Testis (tissue), 3 donors: ENCODE measurements around the gene GBP4. TPM values are rescaled to one million over a fixed set of nuclear protein-coding genes. Genes with fewer than 3 reads are reported as not detected.

Source experiments
- DNase-seq: peaks from one replicate; pipeline ENCODE4 v3.0.0-alpha.2; 2019
- H3K27ac ChIP-seq, 2 donors: fragments of 200-600 bp; sonication (generic); one replicate each; pipeline ENCODE4 v1.5.1; 2019
- H3K27me3 ChIP-seq: fragments of 200-600 bp; sonication (generic); one replicate; pipeline ENCODE4 v1.5.1; 2019
- H3K36me3 ChIP-seq: fragments of 200-600 bp; sonication (generic); one replicate; pipeline ENCODE4 v1.5.1; 2017; ENCODE audit warnings: low read depth; ENCODE audit errors: missing control alignments
- H3K4me1 ChIP-seq: fragments of 200-600 bp; sonication (generic); one replicate; pipeline ENCODE4 v1.5.1; 2019
- H3K4me3 ChIP-seq, 2 donors: fragments of 200-600 bp; sonication (generic); one replicate each; pipeline ENCODE4 v1.5.1; 2017 to 2019
- H3K9me3 ChIP-seq: fragments of 200-600 bp; sonication (generic); one replicate; pipeline ENCODE4 v1.5.1; 2017
- POLR2A ChIP-seq: fragments of 450-650 bp; IDR thresholded peaks from one replicate; pipeline ENCODE4 v1.6.1; 2017; ENCODE audit warnings: antibody characterized with exemption, mild to moderate bottlenecking, moderate library complexity
- WGBS, 2 donors: methylation state at CpG; one replicate each; pipeline ENCODE4 v1.1.5; 2018; 5-methylcytosine and 5-hydroxymethylcytosine counted together
- intact Hi-C: fragments of 100-400 bp; cut with DNase I; formaldehyde crosslinking; loops from one replicate; pipeline ENCODE4 v1.15.1; 2023; ENCODE audit warnings: low total_unique reads
- polyA plus RNA-seq: library from polyadenylated mRNA; stranded (reverse); fragments of 350-450 nt; fragmentation: Illumina TruSeq; extraction: RNeasy Lipid Tissue Mini Kit (QIAGEN cat#74804); gene quantifications from one replicate; pipeline ENCODE4 v1.2.3, GENCODE V29; 2014; ENCODE audit warnings: low read depth, low replicate concordance; ENCODE audit not compliant: insufficient read depth
- total RNA-seq, 2 donors: library from RNA; depleted of rRNA; stranded (reverse); fragments of >200 nt; gene quantifications; one replicate each; pipeline ENCODE4 v1.2.3, GENCODE V29; 2016
- TF ChIP-seq, protein P1 (sequence below), 3 experiments: fragments of 450-650 bp in 2 of 3; fragments of 200-600 bp in 1 of 3; sonication (generic) in 1 of 3; IDR thresholded peaks; one replicate each; pipeline ENCODE4 v1.5.1; 2016 to 2019; ENCODE audit warnings: antibody characterized with exemption in 3 of 3, mild to moderate bottlenecking in 2 of 3, moderate library complexity in 1 of 3

The GBP4 gene
- total and polyA plus RNA-seq, 3 donors from 2014 or later: 2.2 to 12.3 (median 5.7) TPM

- TF ChIP-seq, protein P1, sequence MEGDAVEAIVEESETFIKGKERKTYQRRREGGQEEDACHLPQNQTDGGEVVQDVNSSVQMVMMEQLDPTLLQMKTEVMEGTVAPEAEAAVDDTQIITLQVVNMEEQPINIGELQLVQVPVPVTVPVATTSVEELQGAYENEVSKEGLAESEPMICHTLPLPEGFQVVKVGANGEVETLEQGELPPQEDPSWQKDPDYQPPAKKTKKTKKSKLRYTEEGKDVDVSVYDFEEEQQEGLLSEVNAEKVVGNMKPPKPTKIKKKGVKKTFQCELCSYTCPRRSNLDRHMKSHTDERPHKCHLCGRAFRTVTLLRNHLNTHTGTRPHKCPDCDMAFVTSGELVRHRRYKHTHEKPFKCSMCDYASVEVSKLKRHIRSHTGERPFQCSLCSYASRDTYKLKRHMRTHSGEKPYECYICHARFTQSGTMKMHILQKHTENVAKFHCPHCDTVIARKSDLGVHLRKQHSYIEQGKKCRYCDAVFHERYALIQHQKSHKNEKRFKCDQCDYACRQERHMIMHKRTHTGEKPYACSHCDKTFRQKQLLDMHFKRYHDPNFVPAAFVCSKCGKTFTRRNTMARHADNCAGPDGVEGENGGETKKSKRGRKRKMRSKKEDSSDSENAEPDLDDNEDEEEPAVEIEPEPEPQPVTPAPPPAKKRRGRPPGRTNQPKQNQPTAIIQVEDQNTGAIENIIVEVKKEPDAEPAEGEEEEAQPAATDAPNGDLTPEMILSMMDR (IDR thresholded peaks at IDR 0.05): no peak
- no peak for TF ChIP-seq POLR2A
- H3K27ac ChIP-seq: no peak overlapping the region
- H3K36me3 ChIP-seq: no peaks in the 10 kb centered on the region
- intact Hi-C loops: no loop called here
- H3K4me3 ChIP-seq: no peak overlapping the region
- no peaks in the 10 kb centered on the region for H3K4me1 ChIP-seq
- H3K9me3 ChIP-seq: no peaks in the 10 kb centered on the region
- DNase-seq: no peak
- no peaks in the 10 kb centered on the region for H3K27me3 ChIP-seq
- WGBS, 2 donors: 69 to 71% methylated on average over 4 of the region's 4 CpGs
Measured at GRCh38 chr1:89142160-89142559, 56.6 kb downstream of the GBP4 start.

DNA sequence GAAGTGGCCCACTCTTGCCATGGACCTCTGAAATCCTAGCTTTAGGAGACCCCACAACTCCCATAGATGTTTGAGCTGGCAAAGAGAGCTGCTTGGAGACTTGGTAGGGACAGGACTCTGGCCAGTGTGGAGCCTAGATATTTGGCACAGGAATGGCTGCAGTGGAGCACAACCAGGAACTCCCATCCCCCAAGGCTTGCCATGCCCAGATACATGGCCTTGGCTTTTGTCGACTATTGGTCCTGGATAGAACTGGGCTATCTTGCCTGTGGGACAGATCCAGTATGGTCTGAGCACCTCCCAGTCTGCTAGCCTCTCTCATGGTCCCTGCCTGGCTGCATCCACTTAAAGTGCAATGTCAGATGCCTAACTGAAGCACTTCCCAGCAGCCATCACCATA lies 65.0 kb downstream of the GBP4 start:
- no peak overlapping the region for H3K27ac ChIP-seq
- no peaks in the 10 kb centered on the region for H3K9me3 ChIP-seq
- WGBS, 2 donors: 80 to 88% methylated on average over 1 of the region's 1 CpG
- no peaks in the 10 kb centered on the region for H3K36me3 ChIP-seq
- intact Hi-C loops: no loop called here
- TF ChIP-seq POLR2A: no peak
- TF ChIP-seq, protein P1 (IDR thresholded peaks at IDR 0.05): no peak
- no peak overlapping the region for H3K4me3 ChIP-seq
- H3K4me1 ChIP-seq: peaks cover 3% of the 10 kb centered on the region
- H3K27me3 ChIP-seq: no peaks in the 10 kb centered on the region
- no peak for DNase-seq

Other genes starting within 250 kb of the GBP4 start
- gene KYAT3, start 206.3 kb downstream of the GBP4 start, total RNA-seq: 10 to 100 TPM; 33.6 to 35.2 TPM
- gene KYAT3, start 206.3 kb downstream of the GBP4 start, polyA plus RNA-seq: 10.4 TPM
- gene RBMXL1, start 206.3 kb downstream of the GBP4 start, total RNA-seq: 10 to 100 TPM; 27.8 to 38.7 TPM
- 15.6 TPM for gene RBMXL1, start 206.3 kb downstream of the GBP4 start, polyA plus RNA-seq
- gene GBP3, start 176.1 kb downstream of the GBP4 start, total RNA-seq: 10 to 100 TPM in 1 of 2 donors, 1 to 10 TPM in 1; 5.3 to 11.2 TPM
- gene GBP3, start 176.1 kb downstream of the GBP4 start, polyA plus RNA-seq: 7.1 TPM
- gene GBP1, start 133.7 kb downstream of the GBP4 start, total RNA-seq: 10 to 100 TPM; 11.3 to 19.1 TPM
- gene GBP1, start 133.7 kb downstream of the GBP4 start, polyA plus RNA-seq: 21.5 TPM
- gene GBP2, start 72.8 kb downstream of the GBP4 start, total RNA-seq: 10 to 100 TPM; 35.2 to 41.3 TPM
- 39.5 TPM for gene GBP2, start 72.8 kb downstream of the GBP4 start, polyA plus RNA-seq
- not detected for gene GBP7, start 22.9 kb downstream of the GBP4 start, total RNA-seq
- gene GBP7, start 22.9 kb downstream of the GBP4 start, polyA plus RNA-seq: 0.12 TPM
- 1 to 10 TPM; 5.6 to 8.6 TPM for gene GBP5, start 73.9 kb upstream of the GBP4 start, total RNA-seq
- gene GBP5, start 73.9 kb upstream of the GBP4 start, polyA plus RNA-seq: 12.0 TPM
- under 1 TPM; 0.24 to 0.25 TPM for gene GBP6, start 165.1 kb upstream of the GBP4 start, total RNA-seq
- gene GBP6, start 165.1 kb upstream of the GBP4 start, polyA plus RNA-seq: 0.26 TPM